HepG2 (cell line): ENCODE measurements around the gene CLASP2. TPM values are rescaled to one million over a fixed set of nuclear protein-coding genes. Genes with fewer than 3 reads are reported as not detected.

ENCODE experiments used
- ATAC-seq: fragments of 200-7000 bp; cut with Tn5 transposase; 3 replicates; pipeline ENCODE4 v1.9.1; 2020; ENCODE audit warnings: mild to moderate bottlenecking, moderate library complexity
- BruUV-seq: library from RNA; stranded (reverse); fragments of 400-500 nt; replicated peaks from 2 replicates; lab custom pipeline; 2021; lab: Mats Ljungman, UMichigan
- CTCF ChIA-PET: fragments of 300-600 bp; formaldehyde crosslinking; extraction: SDS; loops from one replicate; lab custom pipeline; 2021; ENCODE audit warnings: low total read pairs, inconsistent platforms, low intra/inter-chr PET ratio; lab: Yijun Ruan, JAX
- POLR2A ChIA-PET: fragments of 350-600 bp; sonication (Branson Sonifier 250); formaldehyde crosslinking; loops from one replicate; lab custom pipeline; 2020; ENCODE audit warnings: antibody characterized with exemption, inconsistent platforms; lab: Yijun Ruan, JAX
- DNase-seq: peaks from one replicate; pipeline ENCODE4 v3.0.0-alpha.2; 2015; ENCODE audit warnings: low spot score
- FAIRE-seq: peaks from 3 replicates; lab custom pipeline; 2011; peaks lifted over from hg19 to GRCh38; lab: Jason Lieb, UNC
- H2AFZ ChIP-seq: one replicate; pipeline ENCODE4 v1.6.1; 2011; ENCODE audit warnings: low read length, inconsistent platforms
- H3K27ac ChIP-seq: fragments of 300-600 bp; 3 replicates; pipeline ENCODE4 v1.8.0; 2011; ENCODE audit warnings: mixed run types, mild to moderate bottlenecking, mixed read lengths, low read length, inconsistent platforms; ENCODE audit not compliant: insufficient read depth; ENCODE audit errors: extremely low read length
- H3K27me3 ChIP-seq, 2 experiments: fragments of 200-600 bp in 1 of 2; 2 replicates in 1 of 2; 3 replicates in 1 of 2; pipeline versions ENCODE4 v1.6.0 to v1.8.0; 2011; ENCODE audit warnings: low read length in 2 of 2, mild to moderate bottlenecking in 2 of 2, moderate library complexity in 2 of 2, inconsistent platforms in 1 of 2; ENCODE audit not compliant: insufficient read depth in 2 of 2, control insufficient read depth in 1 of 2
- H3K36me3 ChIP-seq, 2 experiments: fragments of 200-600 bp in 1 of 2; replicated peaks in 1 of 2; 2 replicates in 1 of 2; 3 replicates in 1 of 2; pipeline versions ENCODE4 v1.5.1 to v1.8.0; 2011; ENCODE audit warnings: low read length in 2 of 2, inconsistent platforms in 1 of 2; ENCODE audit not compliant: insufficient read depth in 2 of 2, control insufficient read depth in 1 of 2
- H3K4me1 ChIP-seq: 2 replicates; pipeline ENCODE4 v1.5.1; 2012; ENCODE audit warnings: low read length, inconsistent platforms; ENCODE audit not compliant: insufficient read depth
- H3K4me2 ChIP-seq: 2 replicates; pipeline ENCODE4 v1.6.0; 2011; ENCODE audit warnings: low read depth, low read length, inconsistent platforms
- H3K4me3 ChIP-seq, 3 experiments: fragments of 200-600 bp in 1 of 3; sonication (generic), shearing (Covaris generic) in 1 of 3; replicated peaks in 1 of 3; 2 replicates each; pipeline ENCODE4 v1.5.1; 2011 to 2016; ENCODE audit warnings: low read length in 3 of 3, inconsistent platforms in 2 of 3, low read depth in 2 of 3, mild to moderate bottlenecking in 2 of 3, control low read depth in 1 of 3, mixed read lengths in 1 of 3; ENCODE audit not compliant: insufficient read depth in 1 of 3
- H3K79me2 ChIP-seq: one replicate; pipeline ENCODE4 v1.6.1; 2011; ENCODE audit warnings: low read length, inconsistent platforms; ENCODE audit not compliant: insufficient read depth
- H3K9ac ChIP-seq: 2 replicates; pipeline ENCODE4 v1.6.0; 2011; ENCODE audit warnings: mild to moderate bottlenecking, low read depth, low read length, inconsistent platforms; ENCODE audit not compliant: insufficient read depth
- H3K9me3 ChIP-seq: 2 replicates; pipeline ENCODE4 v1.5.1; 2012; ENCODE audit warnings: mild to moderate bottlenecking, low read length
- H4K20me1 ChIP-seq: 2 replicates; pipeline ENCODE4 v1.6.0; 2011; ENCODE audit warnings: inconsistent platforms, mild to moderate bottlenecking, low read length, moderate library complexity; ENCODE audit not compliant: insufficient read depth
- CAMTA2 ChIP-seq: sonication (generic); formaldehyde crosslinking; IDR thresholded peaks from 2 replicates; pipeline ENCODE4 v1.4.0; 2020; ENCODE audit warnings: mild to moderate bottlenecking, missing genetic modification reagents, borderline replicate concordance
- CBX2 ChIP-seq, 2 experiments: fragments of 200-600 bp in 1 of 2; sonication (generic); formaldehyde crosslinking in 1 of 2; IDR thresholded peaks; 2 replicates each; pipeline versions ENCODE4 v1.7.0 to v1.8.1; 2018 to 2022; ENCODE audit warnings: low read depth in 2 of 2, low read length in 1 of 2, mild to moderate bottlenecking in 1 of 2, missing genetic modification reagents in 1 of 2
- HOXA3 ChIP-seq: sonication (generic); formaldehyde crosslinking; IDR thresholded peaks from 2 replicates; pipeline ENCODE4 v1.5.0; 2020; ENCODE audit warnings: missing genetic modification reagents
- HOXA9 ChIP-seq: sonication (generic); formaldehyde crosslinking; IDR thresholded peaks from 2 replicates; pipeline ENCODE4 v1.8.1; 2022; ENCODE audit warnings: missing genetic modification reagents, mild to moderate bottlenecking, moderate library complexity, borderline replicate concordance
- NFE2L1 ChIP-seq: sonication (generic); formaldehyde crosslinking; IDR thresholded peaks from 2 replicates; pipeline ENCODE4 v1.4.0; 2020; ENCODE audit warnings: missing genetic modification reagents, mild to moderate bottlenecking, borderline replicate concordance
- RBM39 ChIP-seq: fragments of 200-400 bp; formaldehyde crosslinking; IDR thresholded peaks from one replicate; pipeline ENCODE4 v1.6.1; 2018; ENCODE audit warnings: antibody characterized with exemption, mild to moderate bottlenecking, low read depth, low read length; ENCODE audit not compliant: poor library complexity, severe bottlenecking
- SNRNP70 ChIP-seq: fragments of 200-400 bp; formaldehyde crosslinking; IDR thresholded peaks from 2 replicates; pipeline ENCODE4 v1.6.1; 2017; ENCODE audit warnings: mild to moderate bottlenecking, low read depth, low read length, moderate library complexity
- SP140L ChIP-seq: sonication (generic); formaldehyde crosslinking; IDR thresholded peaks from 2 replicates; pipeline ENCODE4 v1.4.0; 2020; ENCODE audit warnings: missing genetic modification reagents, borderline replicate concordance
- TBX3 ChIP-seq: fragments of 450-650 bp; IDR thresholded peaks from 2 replicates; pipeline ENCODE4 v1.6.1; 2017; ENCODE audit warnings: antibody characterized with exemption, mild to moderate bottlenecking, inconsistent platforms, borderline replicate concordance
- ZC3H4 ChIP-seq: sonication (generic); formaldehyde crosslinking; IDR thresholded peaks from 2 replicates; pipeline ENCODE4 v1.4.0; 2020; ENCODE audit warnings: missing genetic modification reagents, borderline replicate concordance
- ZMYM4 ChIP-seq: sonication (generic); formaldehyde crosslinking; IDR thresholded peaks from 2 replicates; pipeline ENCODE4 v1.8.1; 2023; ENCODE audit warnings: mild to moderate bottlenecking, missing genetic modification reagents
- ZNF280D ChIP-seq: sonication (generic); formaldehyde crosslinking; IDR thresholded peaks from 2 replicates; pipeline ENCODE4 v1.5.1; 2020; ENCODE audit warnings: mild to moderate bottlenecking, missing genetic modification reagents
- WGBS: methylation state at CpG from one replicate; pipeline ENCODE4 v1.1.6; 2017; ENCODE audit warnings: low lambda C conversion rate; 5-methylcytosine and 5-hydroxymethylcytosine counted together
- in situ Hi-C: cut with HindIII; loops from 2 replicates; pipeline ENCODE4 v1.10.0; 2017; ENCODE audit warnings: low pct_unique_long_range_greater_than_20kb; ENCODE audit not compliant: extremely low pct_ligation_motif_present
- intact Hi-C: fragments of 100-400 bp; cut with micrococcal nuclease; formaldehyde crosslinking; loops from one replicate; pipeline ENCODE4 v1.10.0; 2022; ENCODE audit not compliant: unreplicated experiment
- polyA plus RNA-seq, 8 experiments: library from polyadenylated mRNA; depleted of rRNA in 3 of 8; stranded (reverse) in 7 of 8; unstranded in 1 of 8; fragments of >200 nt; fragmentation: Illumina TruSeq in 4 of 8; extraction: Trizol in 4 of 8; gene quantifications; 2 replicates each; pipeline versions ENCODE4 v1.2.1 to v1.2.3, GENCODE V29; 2011 to 2016; ENCODE audit warnings: low read depth in 4 of 8, missing spikeins in 1 of 8, mixed read lengths in 1 of 8; ENCODE audit not compliant: insufficient read depth in 1 of 8
- total RNA-seq, 5 experiments: library from RNA; depleted of rRNA; stranded (reverse); fragments of >200 nt; fragmentation: Illumina TruSeq; extraction: Trizol; gene quantifications; 2 replicates each; pipeline ENCODE4 v1.2.3, GENCODE V29; 2016; ENCODE audit warnings: low read depth in 1 of 5
- TF ChIP-seq, protein P1 (sequence below): sonication (generic); formaldehyde crosslinking; IDR thresholded peaks from 2 replicates; pipeline ENCODE4 v1.5.1; 2020; ENCODE audit warnings: missing genetic modification reagents, mild to moderate bottlenecking, borderline replicate concordance

The CLASP2 gene
- total and polyA plus RNA-seq, 2 of the 13 experiments (the other 11 are each of a cell fraction or from before 2014, with no cell fraction given), result 15.7 to 34.8 TPM

GRCh38 chr3:33541918-33542317 is 176.1 kb downstream of the CLASP2 start:
- TF ChIP-seq HOXA9 (CRISPR knock-in tag) (no peak), SP140L (no peak)
- TF ChIP-seq, all 625 proteins: peak for 0
- BruUV-seq, result no TSS peak
- H3K4me3 ChIP-seq, result no peak overlapping the region
- FAIRE-seq (no peak), DNase-seq (no peak), ATAC-seq (no peak)
- CTCF ChIA-PET, result no interaction called here
- peaks cover 1 to 14% of the 10 kb centered on the region in 2 experiments; a peak in 2 of 5 replicates for H3K36me3 ChIP-seq
- POLR2A ChIA-PET, result no interaction called here
- no peaks in the 10 kb centered on the region for H3K27me3 ChIP-seq
- no peaks in the 10 kb centered on the region for H3K79me2 ChIP-seq
- no peak overlapping the region for H3K4me2 ChIP-seq
- no peak overlapping the region for H2AFZ ChIP-seq
- H3K4me1 ChIP-seq, result no peaks in the 10 kb centered on the region
- H4K20me1 ChIP-seq, result no peaks in the 10 kb centered on the region
- in situ Hi-C loops, result no loop called here
- intact Hi-C loops, result no loop called here
- H3K9me3 ChIP-seq, result no peaks in the 10 kb centered on the region
- no peak overlapping the region for H3K27ac ChIP-seq
- H3K9ac ChIP-seq, result no peak overlapping the region

DNA sequence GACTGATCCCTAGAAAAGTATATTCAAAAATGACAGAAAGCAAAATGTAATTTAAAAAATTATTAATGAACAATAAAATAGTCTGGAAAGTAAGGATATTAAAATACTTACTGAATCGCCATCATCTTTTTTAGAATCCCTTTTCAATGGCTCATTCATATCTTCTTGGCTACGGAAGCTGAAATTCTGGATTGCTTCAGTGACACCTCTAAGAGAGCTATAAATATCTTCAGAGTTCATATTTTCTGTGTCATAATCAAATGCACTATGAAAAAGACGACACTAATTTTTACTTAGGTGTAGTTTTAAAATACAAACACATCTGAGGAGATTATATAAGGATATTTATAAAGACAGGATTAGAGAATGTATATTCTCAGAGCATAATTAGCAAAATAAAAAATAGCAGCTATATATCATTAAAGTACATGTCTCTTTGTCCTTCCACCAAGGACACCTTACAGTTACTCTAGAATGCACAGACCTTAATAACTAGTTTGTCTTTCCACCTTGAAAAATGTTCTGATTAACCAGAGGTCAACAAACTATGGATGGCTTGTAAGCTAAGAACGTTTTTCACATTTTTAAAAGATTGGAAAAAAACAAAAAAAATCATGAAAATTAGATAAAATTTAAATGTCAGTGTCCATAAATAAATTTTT is 179.2 kb downstream of the CLASP2 start:
- Histone ChIP-seq H3K27me3 (no peaks in the 10 kb centered on the region), H3K4me3 (no peak overlapping the region), H3K9ac (no peak overlapping the region), H3K79me2 (no peaks in the 10 kb centered on the region), H3K4me2 (no peak overlapping the region), H3K36me3 (peaks cover 0 to 21% of the 10 kb centered on the region in 2 experiments; a peak in 3 of 5 replicates), H3K27ac (no peak overlapping the region), H3K9me3 (no peaks in the 10 kb centered on the region), H4K20me1 (no peaks in the 10 kb centered on the region), H3K4me1 (no peaks in the 10 kb centered on the region), H2AFZ (no peak overlapping the region)
- POLR2A ChIA-PET, result no interaction called here
- intact Hi-C loops (no loop called here), in situ Hi-C loops (no loop called here)
- no TSS peak for BruUV-seq
- ATAC-seq, result no peak
- no peak for FAIRE-seq
- 95% methylated on average over 4 of the region's 4 CpGs for WGBS
- no peak for DNase-seq
- CTCF ChIA-PET, result no interaction called here
- TF ChIP-seq TBX3 (no peak), NFE2L1 (no peak), CAMTA2 (CRISPR knock-in tag) (no peak), RBM39 (no peak), ZC3H4 (no peak), ZNF280D (no peak), ZMYM4 (CRISPR knock-in tag) (no peak), SNRNP70 (no peak), HOXA3 (CRISPR knock-in tag) (no peak), CBX2 (IDR thresholded peaks at IDR 0.05; ENCODE audit: low read depth, low read length) (no peak), CBX2 (CRISPR knock-in tag; IDR thresholded peaks at IDR 0.05; ENCODE audit: low read depth) (no peak)
- TF ChIP-seq, protein P1, sequence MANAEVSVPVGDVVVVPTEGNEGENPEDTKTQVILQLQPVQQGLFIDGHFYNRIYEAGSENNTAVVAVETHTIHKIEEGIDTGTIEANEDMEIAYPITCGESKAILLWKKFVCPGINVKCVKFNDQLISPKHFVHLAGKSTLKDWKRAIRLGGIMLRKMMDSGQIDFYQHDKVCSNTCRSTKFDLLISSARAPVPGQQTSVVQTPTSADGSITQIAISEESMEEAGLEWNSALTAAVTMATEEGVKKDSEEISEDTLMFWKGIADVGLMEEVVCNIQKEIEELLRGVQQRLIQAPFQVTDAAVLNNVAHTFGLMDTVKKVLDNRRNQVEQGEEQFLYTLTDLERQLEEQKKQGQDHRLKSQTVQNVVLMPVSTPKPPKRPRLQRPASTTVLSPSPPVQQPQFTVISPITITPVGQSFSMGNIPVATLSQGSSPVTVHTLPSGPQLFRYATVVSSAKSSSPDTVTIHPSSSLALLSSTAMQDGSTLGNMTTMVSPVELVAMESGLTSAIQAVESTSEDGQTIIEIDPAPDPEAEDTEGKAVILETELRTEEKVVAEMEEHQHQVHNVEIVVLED (CRISPR knock-in tag), result no peak
